ENCODE results near the gene C1QTNF2.

The C1QTNF2 gene

GRCh38 chr5:160369990-160370712, at the start of gene C1QTNF2:
TSS of gene C1QTNF2 (minus strand) at chr5:160370626. CDS start at chr5:160355011, 15,615 bp downstream.
- peak in 1 of 2 donors; percentile 32 for DNase-seq

- no peak for DNase-seq
These were observed 49.8 kb upstream of the C1QTNF2 start for GRCh38 chr5:160420331-160420610.

DNA sequence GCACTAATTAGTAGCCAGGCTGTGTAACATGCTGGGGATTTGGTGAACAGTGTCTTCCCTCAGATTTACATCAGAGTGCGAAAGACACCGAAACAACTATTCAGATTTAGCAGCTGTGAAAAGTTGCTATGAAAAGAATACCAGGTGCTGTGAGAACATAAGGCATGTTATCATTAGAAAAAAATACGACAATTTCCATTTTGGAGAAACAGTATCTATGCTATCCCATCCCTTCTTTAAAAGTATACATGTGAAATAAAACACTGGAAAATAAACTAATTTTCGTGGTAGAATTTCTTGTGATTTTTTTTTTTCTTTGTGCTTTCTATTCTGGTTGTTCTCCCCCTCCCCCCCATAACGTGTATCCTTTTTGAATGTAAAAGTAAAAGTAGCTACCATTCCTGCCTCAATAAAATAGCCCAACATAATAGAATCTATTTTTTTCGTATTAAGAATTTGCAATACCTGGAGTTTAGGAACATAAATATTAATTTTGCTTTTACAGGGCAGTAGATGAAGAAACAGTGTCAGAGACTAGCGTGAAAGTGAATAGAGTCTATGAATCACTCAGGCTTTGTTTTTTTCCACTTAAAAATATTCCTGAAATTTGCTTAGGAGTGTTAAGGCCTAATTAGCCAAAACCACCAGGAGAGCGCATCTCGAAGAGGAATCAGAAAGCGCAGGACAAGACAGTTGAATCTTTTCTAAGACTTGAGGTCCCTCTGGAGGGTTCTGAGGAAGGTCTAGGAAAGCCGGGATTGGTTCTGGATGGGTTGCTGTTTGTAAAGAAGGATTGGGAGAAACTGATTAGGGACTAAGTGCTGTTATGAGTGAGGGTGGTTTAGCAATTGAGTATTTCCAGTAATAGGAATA, 49.3 kb upstream of the C1QTNF2 start:
- DNase-seq: no peak

GRCh38 chr5:160418561-160419457, 48.4 kb upstream of the C1QTNF2 start, which contains the start of gene SLU7:
TSS of gene SLU7 (minus strand) at chr5:160419081. CDS start at chr5:160415294, 3,787 bp downstream.
- peak; percentile 88 to 90 for DNase-seq

- DNase-seq: peak; percentile 89 to 91
These were observed 29.3 kb upstream of the C1QTNF2 start, which contains the start of gene FAM200C for GRCh38 chr5:160399402-160400353. TSS of gene FAM200C (minus strand) at chr5:160400054. CDS start at chr5:160395490, 4,564 bp downstream.

GRCh38 chr5:160398806-160399205, 28.4 kb upstream of the C1QTNF2 start:
- no peak for DNase-seq

GRCh38 chr5:160397492-160397891, 27.1 kb upstream of the C1QTNF2 start:
- no peak for DNase-seq

DNA sequence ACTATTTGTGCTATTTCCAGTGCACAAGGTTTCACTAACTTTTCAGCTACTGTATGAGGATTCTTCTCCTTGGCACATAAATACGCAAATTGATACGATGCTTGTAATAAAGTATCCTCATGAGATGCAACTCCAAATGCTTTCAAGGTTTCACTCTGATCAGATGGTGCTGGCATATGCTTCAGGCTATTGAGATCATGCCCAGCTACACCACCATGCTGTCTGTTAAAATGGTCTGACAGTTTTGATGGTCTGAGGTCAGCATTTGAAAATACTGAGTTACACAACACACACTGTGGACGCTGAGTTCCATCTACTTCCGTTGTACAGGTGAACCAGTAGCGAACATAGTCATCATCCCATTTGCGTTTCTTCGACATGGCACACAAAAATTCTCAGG, 24.7 kb upstream of the C1QTNF2 start:
- no peak for DNase-seq

DNA sequence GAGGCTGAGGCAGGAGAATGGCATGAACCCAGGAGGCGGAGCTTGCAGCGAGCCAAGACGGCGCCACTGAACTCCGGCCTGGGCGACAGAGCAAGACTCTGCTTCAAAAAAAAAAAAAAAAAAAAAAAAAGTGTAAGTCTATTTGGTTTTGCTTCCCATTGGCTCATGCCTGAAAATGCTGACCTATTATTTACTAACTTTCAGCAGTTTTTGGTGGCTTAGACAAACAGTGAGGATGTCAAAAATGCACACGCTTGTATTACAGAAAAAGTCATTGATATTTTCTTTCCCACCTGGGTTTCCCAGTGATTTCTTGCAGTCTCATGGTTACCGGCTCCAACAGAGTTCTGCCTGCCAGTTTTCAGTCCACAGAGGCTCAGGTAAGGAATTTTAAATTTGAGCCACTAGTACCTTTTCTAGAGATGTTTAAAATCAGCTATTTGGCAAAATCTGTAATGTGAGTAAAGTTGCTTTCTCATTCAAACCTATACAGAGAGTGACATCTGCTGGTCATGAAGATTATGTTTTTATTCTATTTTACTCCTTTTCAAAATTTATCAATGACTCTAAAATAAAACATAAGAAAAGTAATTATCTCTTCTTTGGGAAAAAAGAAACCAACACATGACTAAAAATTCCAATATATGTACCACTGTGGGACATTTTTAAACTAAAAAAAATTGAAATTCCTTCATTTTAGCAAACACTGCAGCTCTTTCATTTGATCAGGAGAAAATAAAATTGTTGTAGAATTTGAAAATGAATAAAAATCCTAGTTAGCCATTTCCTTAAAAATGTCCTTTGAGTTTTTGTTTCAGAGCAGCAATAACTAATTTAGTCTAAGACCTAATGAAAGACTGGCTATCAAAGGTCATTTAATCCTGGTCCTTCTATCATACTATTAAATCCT, 20.6 kb upstream of the C1QTNF2 start:
- peak in 1 of 2 donors; percentile 51 for DNase-seq

GRCh38 chr5:160387445-160387844, 17.0 kb upstream of the C1QTNF2 start:
- no peak for DNase-seq

DNA sequence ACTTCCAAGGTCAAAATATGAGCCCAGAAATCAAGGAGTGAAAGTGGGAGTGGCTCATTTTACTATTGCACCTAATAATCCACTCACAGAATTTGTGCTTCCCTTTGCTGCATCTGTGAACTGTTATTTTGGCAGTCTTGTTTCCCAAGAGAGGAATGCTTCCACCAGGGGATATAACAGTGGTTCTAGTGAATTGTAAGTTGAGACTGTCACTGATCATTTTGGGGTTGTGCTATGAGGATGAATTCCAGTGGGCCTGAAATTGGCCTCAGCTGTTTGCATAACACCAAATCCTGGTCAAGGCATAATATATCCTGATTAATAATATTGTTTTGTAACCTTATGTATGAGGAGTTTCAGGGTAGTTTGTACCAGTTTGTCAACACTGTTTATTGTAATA, 15.1 kb upstream of the C1QTNF2 start:
- DNase-seq: no peak

DNA sequence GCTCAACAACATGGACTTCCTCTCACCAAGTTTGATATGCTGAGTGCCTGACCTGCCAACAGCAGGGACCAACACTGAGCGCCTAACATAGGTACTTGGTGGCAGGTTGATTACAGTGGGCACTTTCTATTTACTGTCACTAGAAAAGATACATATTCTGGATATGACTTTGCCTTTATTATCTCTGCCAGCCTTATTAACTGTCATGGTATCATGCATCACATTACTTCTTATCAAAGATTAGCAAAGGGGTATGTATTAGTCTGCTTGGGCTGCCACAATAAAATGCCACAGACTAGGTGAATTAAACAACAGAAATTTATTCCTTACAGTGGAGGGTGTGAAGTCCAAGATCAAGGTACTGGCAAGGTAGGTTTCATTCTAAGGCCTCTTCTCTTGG, 14.3 kb upstream of the C1QTNF2 start:
- DNase-seq: no peak

- DNase-seq: no peak
These were observed 11.9 kb upstream of the C1QTNF2 start for GRCh38 chr5:160382346-160382745.

- DNase-seq: no peak
These were observed 9.6 kb upstream of the C1QTNF2 start for GRCh38 chr5:160380041-160380440.

GRCh38 chr5:160379511-160379910, 9.1 kb upstream of the C1QTNF2 start:
- no peak for DNase-seq

GRCh38 chr5:160378330-160378729, 7.9 kb upstream of the C1QTNF2 start:
- DNase-seq: no peak

GRCh38 chr5:160377651-160378050, 7.2 kb upstream of the C1QTNF2 start:
- no peak for DNase-seq

DNA sequence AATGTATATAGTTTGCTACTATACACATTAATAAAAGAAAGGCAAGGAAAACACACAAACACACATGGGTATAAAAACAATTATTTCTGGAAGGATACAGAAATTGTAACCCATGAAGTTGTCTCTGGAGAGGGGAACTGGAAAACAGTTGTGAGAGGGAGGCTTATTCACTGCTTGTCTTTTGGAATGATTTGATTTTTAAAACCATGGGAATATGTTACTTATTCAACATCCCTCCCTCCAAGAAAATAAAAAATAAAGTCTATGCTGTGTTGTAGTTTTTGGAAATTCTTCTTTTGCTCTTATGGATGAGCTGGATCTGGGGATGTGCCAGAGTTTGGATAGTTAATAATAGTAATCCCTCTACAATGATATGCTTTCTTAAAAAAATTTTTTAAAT, 6.0 kb upstream of the C1QTNF2 start:
- DNase-seq: no peak

DNA sequence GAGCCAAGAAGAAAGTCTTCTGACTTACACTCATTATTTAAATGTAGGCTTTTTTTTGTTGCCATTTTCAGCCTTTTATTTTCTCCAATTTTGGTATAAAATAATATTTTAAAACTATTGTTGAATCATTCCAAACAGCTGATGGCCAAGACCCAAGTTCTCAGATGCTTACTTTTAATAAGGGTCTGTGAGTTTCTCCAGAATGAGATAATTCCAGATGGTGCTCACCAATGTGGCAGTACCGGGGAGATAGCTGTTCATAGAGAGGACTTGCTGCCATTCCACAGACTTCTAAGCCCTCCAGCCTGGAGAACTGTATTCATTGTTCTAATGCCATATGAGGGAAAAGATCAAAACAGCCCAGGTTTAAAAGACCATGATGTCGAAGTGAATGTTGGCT, 5.3 kb upstream of the C1QTNF2 start:
- DNase-seq: no peak

DNA sequence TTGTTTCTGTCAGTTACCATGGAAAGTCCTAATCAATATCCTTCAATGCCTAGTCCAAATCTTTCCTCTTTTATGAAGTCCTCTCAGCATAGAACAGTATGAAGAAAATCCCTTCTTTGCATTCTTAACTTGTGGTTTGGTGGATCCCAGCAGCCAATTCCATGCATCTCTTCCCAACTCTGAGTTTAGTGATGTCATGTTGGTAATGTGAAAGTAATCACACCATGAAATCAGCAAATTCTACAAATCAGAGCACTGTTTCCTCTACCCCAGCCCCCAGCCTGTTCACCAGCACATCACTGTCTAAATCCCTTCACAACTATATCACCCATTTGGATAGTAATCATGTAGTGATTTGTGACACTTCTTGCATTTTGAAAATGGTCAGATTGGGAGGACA, 4.7 kb upstream of the C1QTNF2 start:
- no peak for DNase-seq

- DNase-seq: no peak
These were observed 868 bp upstream of the C1QTNF2 start for GRCh38 chr5:160371294-160371693.

Measured in hippocampal formation (tissue), 2 donors.